Uterus (tissue), 4 donors: Measurements from ENCODE around the gene VPS33A. TPM values are rescaled to one million over a fixed set of nuclear protein-coding genes. Genes with fewer than 3 reads are reported as not detected.
"Not testable (repeated sequence)": the region's sequence is repeated elsewhere in the genome, so short reads cannot be mapped to it uniquely, and the experiment has no call there.

Source experiments
- DNase-seq, 2 donors: peaks; one replicate each; pipeline ENCODE4 v3.0.0-alpha.2; 2019 to 2020
- H3K27ac ChIP-seq, 2 donors: fragments of 200-600 bp; sonication (generic); 1 replicate in 1 of 2; 2 replicates in 1 of 2; pipeline ENCODE4 v1.5.1; 2016 to 2018
- H3K27me3 ChIP-seq, 2 donors: fragments of 200-600 bp; sonication (generic); one replicate each; pipeline ENCODE4 v1.5.1; 2018 to 2019; ENCODE audit warnings: control low read depth in 1 of 2
- H3K36me3 ChIP-seq, 2 donors: fragments of 200-600 bp; sonication (generic); one replicate each; pipeline ENCODE4 v1.5.1; 2019; ENCODE audit warnings: control low read depth in 1 of 2
- H3K4me1 ChIP-seq, 2 donors: fragments of 200-600 bp; sonication (generic); one replicate each; pipeline ENCODE4 v1.5.1; 2018 to 2019; ENCODE audit warnings: control low read depth in 1 of 2
- H3K4me3 ChIP-seq, 2 donors: fragments of 200-600 bp; sonication (generic); 1 replicate in 1 of 2; 2 replicates in 1 of 2; pipeline ENCODE4 v1.5.1; 2018 to 2019; ENCODE audit warnings: mild to moderate bottlenecking in 1 of 2
- H3K9me3 ChIP-seq, 2 donors: fragments of 200-600 bp; sonication (generic); one replicate each; pipeline ENCODE4 v1.5.1; 2019; ENCODE audit warnings: control low read depth in 1 of 2
- CTCF ChIP-seq, 4 experiments: fragments of 200-600 bp in 2 of 4; fragments of 450-650 bp in 2 of 4; sonication (generic) in 2 of 4; IDR thresholded peaks; one replicate each; pipeline ENCODE4 v1.5.1; 2016 to 2019; ENCODE audit warnings: antibody characterized with exemption in 4 of 4, mild to moderate bottlenecking in 2 of 4, moderate library complexity in 1 of 4
- POLR2A ChIP-seq, 2 donors: fragments of 450-650 bp; IDR thresholded peaks; one replicate each; pipeline ENCODE4 v1.6.1; 2016; ENCODE audit warnings: antibody characterized with exemption in 2 of 2, mild to moderate bottlenecking in 1 of 2, moderate library complexity in 1 of 2
- intact Hi-C: fragments of 100-400 bp; cut with DNase I; formaldehyde crosslinking; loops from one replicate; pipeline ENCODE4 v1.15.1; 2023; ENCODE audit warnings: low total_unique reads
- total RNA-seq, 4 donors: library from RNA; depleted of rRNA in 3 of 4; stranded (reverse); fragments of >200 nt in 3 of 4; gene quantifications; one replicate each; pipeline versions ENCODE4 v1.1.0 to v1.2.4, GENCODE V29; 2014 to 2023
- donor health status: DM: yes; HTN: yes; CAD: no.

Gene VPS33A
- total RNA-seq, 4 donors from 2014 or later: 3.3 to 20.8 (median 12.9) TPM

- Histone ChIP-seq H3K4me1 (peaks cover 0 to 12% of the 10 kb centered on the region in 2 donors), H3K4me3 (no peak overlapping the region), H3K9me3 (no peaks in the 10 kb centered on the region), H3K27ac (no peak overlapping the region), H3K36me3 (no peaks in the 10 kb centered on the region), H3K27me3 (peaks cover 15 to 24% of the 10 kb centered on the region in 2 donors)
- DNase-seq: no peak
- intact Hi-C loops: no loop called here
- TF ChIP-seq POLR2A (IDR thresholded peaks at IDR 0.05): no peak
- TF ChIP-seq CTCF (IDR thresholded peaks at IDR 0.05): no peak
These were observed 60.0 kb downstream of the VPS33A start for GRCh38 chr12:122206111-122206881.

GRCh38 chr12:122205053-122205925 is 61.0 kb downstream of the VPS33A start:
- Histone ChIP-seq H3K4me1 (peaks cover 0 to 12% of the 10 kb centered on the region in 2 donors), H3K36me3 (no peaks in the 10 kb centered on the region), H3K27me3 (peaks cover 15 to 24% of the 10 kb centered on the region in 2 donors), H3K4me3 (no peak overlapping the region), H3K27ac (no peak overlapping the region), H3K9me3 (no peaks in the 10 kb centered on the region)
- TF ChIP-seq CTCF (IDR thresholded peaks at IDR 0.05) (no peak), POLR2A (IDR thresholded peaks at IDR 0.05) (no peak)
- no peak for DNase-seq
- intact Hi-C loops: no loop called here

GRCh38 chr12:122204167-122205052 is 61.9 kb downstream of the VPS33A start:
- H3K4me1 ChIP-seq: peaks cover 0 to 12% of the 10 kb centered on the region in 2 donors
- H3K4me3 ChIP-seq: peak overlapping the region in 1 of 2 donors; percentile 44
- no peaks in the 10 kb centered on the region for H3K36me3 ChIP-seq
- no peak for DNase-seq
- no peak for TF ChIP-seq CTCF (IDR thresholded peaks at IDR 0.05)
- TF ChIP-seq POLR2A (IDR thresholded peaks at IDR 0.05): no peak
- no peak overlapping the region for H3K27ac ChIP-seq
- no peaks in the 10 kb centered on the region for H3K9me3 ChIP-seq
- peaks cover 15 to 24% of the 10 kb centered on the region in 2 donors for H3K27me3 ChIP-seq
- intact Hi-C loops: no loop called here

GRCh38 chr12:122203301-122204166 is 62.8 kb downstream of the VPS33A start, which contains the start of gene B3GNT4:
B3GNT4 (plus strand) TSS chr12:122203709; CDS start chr12:122204619, 910 bp downstream.
- Histone ChIP-seq H3K27me3 (peaks cover 15 to 24% of the 10 kb centered on the region in 2 donors), H3K9me3 (no peaks in the 10 kb centered on the region), H3K4me1 (peaks cover 0 to 12% of the 10 kb centered on the region in 2 donors), H3K4me3 (peak within 1 kb of the TSS; percentile 11 to 44), H3K27ac (no peak within 1 kb of the TSS), H3K36me3 (no peaks in the 10 kb centered on the region)
- intact Hi-C loops: no loop called here
- DNase-seq: peak in 1 of 2 donors; percentile 45
- TF ChIP-seq POLR2A (IDR thresholded peaks at IDR 0.05): no peak
- no peak for TF ChIP-seq CTCF (IDR thresholded peaks at IDR 0.05)

- intact Hi-C loops, H3K27ac ChIP-seq, H3K9me3 ChIP-seq, H3K36me3 ChIP-seq, DNase-seq: not testable (repeated sequence)
- Histone ChIP-seq H3K4me1 (peaks cover 0 to 12% of the 10 kb centered on the region in 2 donors), H3K27me3 (peaks cover 15 to 24% of the 10 kb centered on the region in 2 donors), H3K4me3 (peak overlapping the region; percentile 11 to 44)
These were observed 63.5 kb downstream of the VPS33A start for GRCh38 chr12:122202811-122203210.
